Left lobe of liver (tissue), 2 donors: Measurements from ENCODE around the gene CACNB3. TPM values are rescaled to one million over a fixed set of nuclear protein-coding genes. Genes with fewer than 3 reads are reported as not detected.
"Not testable (repeated sequence)": the region's sequence is repeated elsewhere in the genome, so short reads cannot be mapped to it uniquely, and the experiment has no call there.

Experiments
- ATAC-seq: fragments of 200-7000 bp; cut with Tn5 transposase; one replicate; pipeline ENCODE4 v1.9.1; 2020; ENCODE audit warnings: mild to moderate bottlenecking, moderate library complexity
- DNase-seq: peaks from one replicate; pipeline ENCODE4 v3.0.0-alpha.2; 2020; ENCODE audit warnings: low spot score
- total RNA-seq: library from RNA; stranded (reverse); gene quantifications from one replicate; pipeline ENCODE4 v1.2.1, GENCODE V29; 2021
- donor health status: DM: no; HTN: no; CAD: no; lungs with moderate emphysema.
- donor health status: DM: no; HTN: yes; CAD: no.

The CACNB3 gene
- total RNA-seq, 1 donor from 2014 or later, result 2.6 TPM

DNA sequence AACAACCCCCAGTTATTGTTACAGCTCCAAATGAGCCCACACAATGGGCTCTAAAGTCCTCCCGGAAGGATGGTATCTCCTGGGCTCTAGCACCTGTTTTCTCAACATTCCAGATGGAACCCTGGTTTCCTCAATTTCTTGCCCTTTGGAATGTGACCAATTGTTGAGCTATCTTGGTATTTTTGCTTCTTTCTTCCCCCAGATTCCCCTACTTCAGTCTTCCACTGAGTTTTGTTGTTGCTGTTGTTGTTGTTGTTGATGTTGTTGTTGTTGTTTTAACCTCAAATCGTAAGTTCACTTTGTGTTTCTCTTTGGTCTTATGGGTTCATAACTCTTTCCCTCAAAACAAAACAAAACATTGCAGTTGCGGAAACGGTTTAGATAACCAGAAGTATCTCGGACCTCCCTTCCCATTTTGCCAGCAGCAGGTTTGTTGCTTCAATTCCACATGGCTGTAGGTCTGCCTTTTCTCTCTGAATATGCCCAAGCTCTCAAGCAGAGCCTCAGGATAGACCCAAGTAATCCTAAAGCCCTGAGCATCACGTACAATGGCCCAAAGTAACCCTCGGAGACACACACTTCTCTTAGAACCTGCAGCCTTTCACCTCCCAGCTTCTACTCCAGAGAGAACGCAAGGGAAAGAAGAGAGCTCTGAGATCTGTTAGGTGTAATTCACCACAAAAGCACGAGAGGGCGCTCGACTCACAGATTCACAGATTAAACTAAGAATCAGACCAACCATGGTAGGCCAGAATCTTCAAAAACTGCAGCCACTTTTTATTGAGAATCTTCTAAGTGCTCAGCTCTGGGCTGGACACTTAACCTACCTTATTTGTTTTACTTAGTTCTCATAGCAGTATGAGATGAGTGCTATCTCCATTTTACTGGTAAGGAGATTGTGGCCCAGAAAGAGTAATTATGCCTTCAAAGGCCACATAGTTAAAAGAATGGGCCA lies 34.7 kb downstream of the CACNB3 start:
- DNase-seq, result peak; percentile 84
- ATAC-seq, result peak; percentile 81

DNA sequence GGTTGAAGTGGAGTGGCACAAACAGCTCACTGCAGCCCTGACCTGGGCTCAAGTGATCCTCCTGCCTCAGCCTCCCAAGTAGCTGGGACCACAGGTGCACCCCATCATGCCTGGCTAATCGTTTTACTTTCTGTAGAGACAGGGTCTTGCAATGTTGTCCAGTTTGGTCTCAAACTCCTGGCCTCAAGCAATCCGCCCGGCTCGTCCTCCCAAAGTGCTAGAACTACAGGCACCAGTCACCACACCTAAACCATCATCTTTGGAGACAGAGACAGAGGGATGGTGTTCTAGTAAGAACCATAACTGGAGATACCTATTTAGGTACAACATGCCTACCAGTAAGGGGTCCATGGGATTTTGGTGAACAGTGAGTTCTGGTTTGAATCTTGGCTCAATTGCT lies 36.2 kb downstream of the CACNB3 start:
- ATAC-seq (no peak), DNase-seq (no peak)

DNA sequence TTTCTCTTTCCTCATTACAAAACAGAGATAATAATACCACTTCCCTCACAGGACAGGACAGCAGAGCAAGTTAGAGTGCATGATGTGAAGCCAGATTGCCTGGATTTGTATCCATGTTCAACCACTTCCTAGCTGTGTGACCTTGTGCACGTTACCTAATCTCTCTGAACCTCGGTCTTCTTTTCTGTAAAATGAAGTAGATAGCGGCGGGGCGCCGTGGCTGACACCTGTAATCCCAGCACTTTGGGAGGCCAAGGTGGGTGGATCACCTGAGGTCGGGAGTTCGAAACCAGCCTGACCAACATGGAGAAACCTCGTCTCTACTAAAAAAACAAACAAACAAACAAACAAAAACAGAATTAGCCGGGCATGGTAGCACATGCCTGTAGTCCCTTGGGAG lies 36.6 kb downstream of the CACNB3 start:
- DNase-seq, ATAC-seq: not testable (repeated sequence)

DNA sequence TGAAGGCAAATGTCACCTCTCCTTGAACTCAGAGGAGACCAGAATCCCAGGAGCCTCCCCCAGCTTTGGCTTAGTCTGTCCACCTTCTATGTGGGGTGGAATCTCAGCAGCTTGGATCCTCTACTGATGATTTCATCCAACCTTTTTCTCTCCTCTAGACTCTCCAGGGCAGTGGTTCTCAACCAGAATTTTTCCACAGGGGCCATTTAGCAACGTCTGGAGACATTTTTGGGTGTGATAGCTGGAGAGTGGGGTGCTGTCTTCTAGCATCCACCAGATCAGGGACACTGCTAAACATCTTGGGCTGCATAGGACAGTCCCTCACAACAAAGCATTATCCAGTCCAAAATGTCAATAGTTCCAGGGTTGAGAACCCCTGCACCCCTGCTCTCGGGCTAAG lies 38.1 kb downstream of the CACNB3 start:
- ATAC-seq (no peak), DNase-seq (no peak)

DNA sequence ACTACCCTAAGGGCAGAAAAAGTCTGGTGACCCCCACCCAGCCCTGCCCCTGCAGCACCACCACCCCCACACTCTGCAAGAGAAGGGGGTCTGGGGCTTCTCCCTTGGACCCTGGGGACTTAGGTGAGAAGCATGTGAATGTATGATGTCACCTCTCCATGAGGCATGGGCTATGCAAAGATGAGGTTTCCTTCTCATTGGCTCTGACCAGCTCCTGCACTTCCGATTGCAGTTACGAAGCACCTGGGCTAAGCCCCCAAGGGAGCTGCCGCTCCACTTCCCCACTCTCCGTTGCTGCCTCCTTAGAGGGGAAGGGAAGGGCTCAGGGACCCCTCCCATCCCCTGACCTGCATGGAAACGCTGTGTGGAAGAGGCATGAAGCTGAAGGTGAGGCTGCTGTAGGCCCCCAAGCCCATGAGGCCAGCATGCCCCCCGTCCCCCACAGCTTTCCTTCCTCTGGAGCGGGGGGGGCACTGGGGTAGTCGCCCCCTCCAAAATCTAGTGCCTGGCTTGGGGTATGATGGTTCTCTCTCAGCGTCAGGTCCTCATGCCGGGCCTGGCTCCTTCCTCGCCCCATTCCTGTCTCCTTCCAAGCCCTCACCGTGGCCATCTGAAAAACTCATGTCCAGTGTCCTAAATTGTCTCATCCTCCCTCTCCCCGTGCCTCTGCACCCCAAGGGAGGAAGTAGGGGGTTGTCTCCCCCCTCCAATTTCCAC lies 39.1 kb downstream of the CACNB3 start:
- no peak for ATAC-seq
- no peak for DNase-seq

DNA sequence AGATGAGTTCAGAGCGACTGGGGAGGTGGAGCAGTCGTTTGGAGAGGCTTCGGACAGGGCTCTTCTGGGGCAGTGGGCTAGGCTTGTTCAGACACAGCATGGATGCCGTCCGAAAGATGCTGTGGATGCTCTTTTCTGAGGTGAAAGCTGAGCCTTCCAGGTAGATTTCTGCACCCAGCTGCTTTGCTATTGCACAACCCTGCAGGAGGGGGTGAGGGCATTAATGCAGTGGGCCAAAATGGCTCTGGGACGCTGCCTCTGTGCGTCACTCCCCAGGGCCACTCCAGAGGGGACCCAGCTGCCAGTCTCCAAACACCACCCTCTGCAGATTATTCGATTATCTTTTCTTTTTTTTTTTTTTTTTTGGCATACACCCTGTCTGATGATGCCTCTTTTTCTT lies 39.7 kb downstream of the CACNB3 start:
- no peak for DNase-seq
- ATAC-seq, result no peak

DNA sequence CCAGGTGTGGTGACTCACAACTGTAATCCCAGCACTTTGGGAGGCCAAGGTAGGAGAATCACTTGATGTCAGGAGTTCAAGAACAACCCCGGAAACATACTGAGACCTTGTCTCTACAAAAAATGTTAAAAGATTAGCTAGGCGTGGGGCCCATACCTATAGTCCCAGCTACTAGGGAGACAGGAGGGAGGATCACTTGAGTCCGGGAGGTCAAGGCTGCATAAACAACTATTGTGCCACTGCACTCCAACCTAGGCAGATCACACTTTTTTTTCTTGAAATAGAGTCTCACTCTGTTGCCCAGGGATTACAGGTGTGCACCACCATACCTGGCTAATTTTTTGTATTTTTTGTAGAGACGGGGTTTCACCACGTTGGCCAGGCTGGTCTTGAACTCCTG lies 41.3 kb downstream of the CACNB3 start:
- no peak for ATAC-seq
- no peak for DNase-seq

DNA sequence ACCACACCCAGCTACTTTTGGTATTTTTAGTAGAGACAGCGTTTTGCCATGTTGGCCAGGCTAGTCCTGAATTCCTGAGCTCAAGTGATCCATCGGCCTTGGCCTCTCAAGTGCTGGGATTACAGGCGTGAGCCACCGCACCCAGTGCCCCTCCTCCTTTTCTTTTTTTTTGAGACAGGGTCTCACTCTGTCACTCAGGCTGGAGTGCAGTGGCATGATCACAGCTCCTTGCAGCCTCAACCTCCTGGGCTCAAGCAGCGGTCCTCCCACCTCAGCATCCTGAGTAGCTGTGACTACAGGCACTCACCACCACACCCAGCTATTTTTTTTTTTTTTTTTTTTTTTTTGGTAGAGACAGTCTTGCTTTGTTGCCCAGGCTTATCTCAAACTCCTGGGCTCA lies 41.9 kb downstream of the CACNB3 start:
- ATAC-seq, result not testable (repeated sequence)

DNA sequence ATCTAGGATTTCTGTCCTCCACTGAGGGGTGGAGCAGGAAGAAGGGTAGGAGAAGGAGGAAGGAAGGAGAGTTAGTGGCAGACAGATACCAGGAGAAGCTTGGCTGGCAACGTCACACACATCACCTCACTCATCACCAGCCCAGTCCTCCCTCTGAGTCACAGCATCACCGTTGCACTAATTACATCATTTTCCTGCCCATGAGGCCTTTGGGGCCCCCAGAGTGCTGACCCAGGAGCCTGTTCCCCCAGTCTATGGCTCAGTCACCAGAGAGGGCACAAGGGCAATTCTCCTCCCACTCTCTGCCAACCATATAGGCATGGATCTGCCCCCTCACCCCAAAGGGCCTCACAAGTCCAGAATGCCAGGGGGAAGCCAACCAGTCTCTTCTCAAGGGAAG lies 42.8 kb downstream of the CACNB3 start:
- DNase-seq, result no peak
- no peak for ATAC-seq

More for the DNA sequence above, 41.9 kb downstream of the CACNB3 start:
- DNase-seq, result not testable (repeated sequence)

DNA sequence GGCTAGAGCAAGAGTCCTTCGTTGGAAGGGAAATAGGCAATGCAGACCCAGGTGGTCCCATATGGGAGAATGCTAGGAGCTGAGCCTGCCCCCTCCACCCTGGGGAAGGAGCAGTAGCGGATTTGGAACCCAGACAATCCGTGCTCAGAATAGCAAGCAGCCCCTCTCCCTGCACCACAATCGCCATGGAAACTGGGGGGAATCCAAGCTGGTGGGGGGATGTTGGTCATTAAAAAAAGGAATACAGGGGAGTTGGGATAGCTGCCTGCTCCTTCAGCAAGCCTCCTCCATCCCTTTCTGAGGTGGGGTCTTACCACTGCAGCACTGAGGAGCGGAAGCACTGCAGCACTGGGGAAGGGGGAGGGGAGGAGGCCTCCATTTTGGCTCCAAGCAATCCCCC lies 44.5 kb downstream of the CACNB3 start:
- ATAC-seq (no peak), DNase-seq (no peak)

DNA sequence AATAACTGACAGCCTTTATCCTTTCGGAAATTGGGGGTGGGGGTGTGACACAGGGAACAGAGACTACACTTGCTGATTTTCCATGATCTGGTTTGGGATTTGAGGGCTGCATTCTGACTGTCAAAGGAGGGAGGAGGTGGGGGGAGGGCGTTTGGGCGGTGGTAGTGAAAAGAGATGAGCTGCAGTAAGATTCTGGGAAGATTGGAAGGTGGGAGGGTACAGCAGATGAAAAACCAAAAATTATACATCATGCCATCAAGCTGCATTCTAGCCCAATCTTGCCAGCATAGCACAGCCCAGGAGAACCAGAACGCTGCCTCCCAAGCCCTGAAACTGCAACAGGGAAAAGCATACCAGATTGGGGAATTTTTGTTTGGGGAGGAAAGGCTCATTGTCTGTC lies 45.0 kb downstream of the CACNB3 start:
- ATAC-seq (no peak), DNase-seq (no peak)

DNA sequence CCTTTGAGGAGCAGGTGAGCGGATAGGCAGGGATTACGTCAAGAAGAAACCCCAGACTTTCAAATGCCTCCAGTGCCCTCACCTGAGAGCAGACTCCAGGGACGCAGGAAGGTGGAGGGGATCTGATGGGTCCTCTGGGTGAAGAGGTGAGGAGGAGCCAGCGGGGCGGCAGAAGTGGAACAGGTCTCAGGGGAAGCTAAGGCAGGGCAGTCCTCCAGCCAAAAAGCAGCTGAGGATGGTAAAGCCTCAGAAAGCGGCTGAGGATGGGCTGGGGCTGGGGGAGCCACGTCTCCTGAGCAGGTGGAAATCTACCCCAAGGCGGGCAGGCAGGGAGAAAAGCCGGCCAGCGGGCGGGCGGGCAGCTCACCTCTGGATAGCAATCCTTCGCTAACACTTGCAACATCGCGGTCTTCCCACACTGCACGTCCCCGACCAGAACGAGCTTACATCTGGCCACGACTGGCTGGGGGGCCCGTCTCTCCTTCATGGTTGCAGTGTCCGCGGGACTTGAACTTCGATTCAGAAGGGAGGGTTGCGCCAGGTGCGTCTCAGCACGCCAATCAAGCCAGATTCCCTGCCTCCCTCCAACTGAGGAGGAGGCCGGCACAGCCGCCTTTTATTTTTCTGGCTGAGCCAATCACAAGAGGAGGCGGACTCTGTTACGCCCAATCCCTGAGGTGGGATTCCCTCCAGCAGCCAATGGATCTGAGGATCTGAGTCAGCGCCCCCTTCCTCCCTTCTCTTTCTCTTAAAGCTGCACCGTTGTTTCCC lies 47.2 kb downstream of the CACNB3 start, which contains the start of gene RND1:
Gene RND1 (minus strand): TSS at position 590 of the 771 bp plus-strand sequence. CDS start 103 bp downstream, at position 487.
- ATAC-seq, result peak; percentile 79

DNA sequence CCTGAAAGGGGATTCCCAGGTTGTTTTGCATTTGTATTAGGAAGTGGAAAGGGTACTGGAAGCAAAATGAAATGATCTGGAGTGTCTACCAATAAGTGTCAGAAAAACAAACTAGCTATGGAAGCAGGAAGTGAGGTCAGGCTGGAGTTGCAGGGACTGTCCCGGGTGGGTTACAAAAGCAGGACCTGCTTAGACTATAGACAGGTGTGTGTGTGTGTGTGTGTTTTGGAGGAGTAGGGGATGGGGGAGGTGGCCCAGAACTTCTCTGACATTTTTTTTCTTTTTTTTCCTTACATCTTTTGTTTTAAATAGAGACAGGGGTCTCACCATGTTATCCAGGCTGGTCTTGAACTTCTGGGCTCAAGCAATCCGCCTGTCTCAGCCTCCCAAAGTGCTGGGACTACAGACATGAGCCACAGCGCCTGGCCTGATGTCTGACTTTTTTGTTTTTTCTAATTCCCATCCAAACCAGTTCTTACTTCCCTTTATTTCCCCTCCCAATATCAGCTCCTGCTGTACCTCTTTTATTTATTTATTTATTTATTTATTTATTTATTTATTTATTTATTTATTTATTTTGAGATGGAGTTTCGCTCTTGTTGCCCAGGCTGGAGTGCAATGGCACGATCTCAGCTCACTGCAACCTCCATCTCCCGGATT lies 47.9 kb downstream of the CACNB3 start:
- ATAC-seq (peak; percentile 23), DNase-seq (no peak)

More for the DNA sequence above, 47.2 kb downstream of the CACNB3 start, which contains the start of gene RND1:
- DNase-seq, result peak; percentile 95

DNA sequence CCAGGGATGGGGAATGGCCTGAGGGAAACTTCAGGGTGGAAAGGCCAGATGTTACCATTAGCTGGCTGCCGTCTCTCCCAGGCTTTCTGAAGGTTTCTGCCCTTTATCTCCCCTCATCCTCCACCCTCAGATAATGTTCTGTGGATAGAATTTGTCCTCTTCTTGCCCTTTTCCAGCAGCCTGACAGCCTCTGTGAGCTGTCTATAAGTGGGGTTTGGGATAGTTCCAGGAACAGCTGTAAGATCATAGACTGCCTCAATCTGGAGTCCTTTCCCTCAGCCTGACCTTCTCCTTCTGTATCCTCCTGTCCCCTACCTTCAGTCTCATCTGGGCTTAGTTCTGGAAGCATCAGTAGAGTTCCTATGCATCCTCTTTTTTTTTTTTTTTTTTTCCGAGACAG lies 50.2 kb downstream of the CACNB3 start:
- DNase-seq, result no peak
- ATAC-seq, result no peak

DNA sequence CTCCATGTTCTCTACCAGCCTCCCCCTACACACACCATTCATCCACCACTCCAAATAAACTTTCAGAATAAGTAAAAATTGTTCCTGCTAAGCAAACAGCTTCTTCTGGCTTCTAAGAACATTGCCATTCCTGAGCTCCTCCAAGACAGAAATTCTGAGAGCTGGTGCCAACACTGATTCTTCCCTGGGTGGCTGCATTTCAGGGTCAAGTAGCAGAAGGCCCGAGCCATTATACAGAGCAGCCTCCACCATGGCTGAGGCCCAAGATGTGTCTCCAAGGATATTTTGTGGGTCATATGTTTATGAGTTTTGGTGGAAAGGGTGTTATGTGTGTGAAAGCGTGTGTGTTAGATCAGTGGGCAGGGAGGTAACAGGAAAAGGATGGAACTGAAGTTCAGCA lies 50.9 kb downstream of the CACNB3 start:
- DNase-seq (no peak), ATAC-seq (no peak)

DNA sequence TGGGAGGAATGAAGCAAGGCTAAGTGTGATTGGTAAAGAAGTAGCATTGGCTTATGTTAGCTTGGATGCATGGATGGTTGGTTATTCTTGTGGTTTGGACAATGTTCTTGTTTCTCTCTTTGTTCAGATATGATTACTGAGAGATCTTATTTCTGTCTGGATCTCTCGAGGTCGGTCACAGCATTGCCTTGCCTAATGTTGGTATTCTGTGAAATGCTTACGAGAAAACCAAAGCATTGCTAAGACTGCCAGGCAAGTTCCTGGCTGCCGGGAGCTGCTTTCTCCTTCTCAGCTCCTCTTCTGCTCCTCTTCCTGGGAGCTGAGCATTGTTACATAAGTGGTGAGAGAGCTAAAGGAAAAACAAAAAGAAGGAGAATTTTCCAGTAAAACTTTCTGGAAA lies 54.8 kb downstream of the CACNB3 start:
- no peak for ATAC-seq
- no peak for DNase-seq

DNA sequence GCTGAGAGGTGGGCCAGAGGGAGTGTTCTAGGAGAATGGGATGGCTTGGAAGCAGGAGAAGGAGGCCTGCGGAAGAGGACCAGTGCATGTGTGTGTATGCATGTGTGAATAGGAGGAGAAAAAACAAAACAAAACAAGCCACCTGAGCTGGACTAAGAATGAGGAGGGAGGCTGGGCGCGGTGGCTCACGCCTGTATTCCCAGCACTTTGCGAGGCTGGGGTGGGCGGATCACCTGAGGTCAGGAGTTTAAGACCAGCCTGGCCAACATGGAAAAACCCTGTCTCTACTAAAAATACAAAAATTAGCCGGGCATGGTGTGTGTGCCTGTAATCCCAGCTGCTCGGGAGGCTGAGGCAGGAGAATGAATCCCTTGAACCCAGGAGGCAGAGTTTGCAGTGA lies 55.2 kb downstream of the CACNB3 start:
- not testable (repeated sequence) for DNase-seq, ATAC-seq

DNA sequence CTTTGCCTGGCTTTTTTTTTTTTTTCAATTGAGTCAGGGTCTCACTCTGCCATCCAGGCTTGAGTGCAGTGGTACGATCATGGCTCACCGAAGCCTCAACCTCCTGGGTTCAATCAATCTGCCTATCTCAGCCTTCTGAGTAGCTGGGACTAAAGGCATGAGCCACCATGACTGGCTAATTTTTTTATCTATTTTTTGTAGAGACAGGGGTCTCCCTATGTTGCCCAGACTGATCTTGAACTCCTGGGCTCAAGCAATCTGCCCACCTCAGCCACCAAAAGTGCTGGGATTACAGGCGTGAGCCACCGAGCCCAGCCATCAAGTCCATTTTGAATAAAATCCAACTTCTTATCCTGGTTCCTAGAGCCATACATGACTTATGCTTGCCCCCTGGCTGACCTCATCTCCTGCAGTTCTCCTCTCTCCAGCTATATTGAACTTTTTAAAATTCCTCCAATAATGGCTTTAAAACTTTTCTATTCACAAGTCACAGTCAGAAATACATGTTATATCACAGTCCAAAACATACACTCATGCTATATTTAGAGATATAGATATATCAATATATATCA lies 57.7 kb downstream of the CACNB3 start:
- ATAC-seq, result no peak
- no peak for DNase-seq
